OCI-LY7 (cell line): ENCODE results near the gene PCDHA10.

Source experiments
- CTCF ChIP-seq: fragments of 200-600 bp; sonication (generic); conservative IDR thresholded peaks from 2 replicates; pipeline ENCODE4 v1.5.1; 2014; ENCODE audit warnings: mild to moderate bottlenecking, antibody characterized with exemption, low read length, moderate library complexity, mixed read lengths
- EZH2phosphoT487 ChIP-seq: fragments of 200-600 bp; sonication (generic); IDR thresholded peaks from 2 replicates; pipeline ENCODE4 v1.6.1; 2018; ENCODE audit warnings: low read depth, borderline replicate concordance, mild to moderate bottlenecking, mixed run types, antibody characterized with exemption, low read length, moderate library complexity, mixed read lengths

- TF ChIP-seq CTCF (no peak), EZH2phosphoT487 (no peak)
These were observed 19.8 kb upstream of the PCDHA10 start for GRCh38 chr5:140835622-140836510.
